PFSK-1 (cell line): Measurements from ENCODE around the gene FRMD4A.

Experiments used
- POLR2AphosphoS5 ChIP-seq: IDR thresholded peaks from 2 replicates; pipeline ENCODE4 v1.6.1; 2012; ENCODE audit warnings: low read depth, mild to moderate bottlenecking, control low read depth, low read length, moderate library complexity
- TAF1 ChIP-seq: IDR thresholded peaks from 2 replicates; pipeline ENCODE4 v1.6.1; 2012; ENCODE audit warnings: low read length, control low read depth, borderline replicate concordance; ENCODE audit not compliant: insufficient read depth
- TF ChIP-seq, protein P1 (sequence below), 2 experiments: IDR thresholded peaks; 2 replicates each; pipeline versions ENCODE4 v1.6.1 to v1.8.0; 2011 to 2012; ENCODE audit warnings: low read depth in 2 of 2, low read length in 2 of 2, control low read depth in 1 of 2, inconsistent platforms in 1 of 2, mild to moderate bottlenecking in 1 of 2, moderate library complexity in 1 of 2; ENCODE audit not compliant: insufficient read depth in 1 of 2

DNA sequence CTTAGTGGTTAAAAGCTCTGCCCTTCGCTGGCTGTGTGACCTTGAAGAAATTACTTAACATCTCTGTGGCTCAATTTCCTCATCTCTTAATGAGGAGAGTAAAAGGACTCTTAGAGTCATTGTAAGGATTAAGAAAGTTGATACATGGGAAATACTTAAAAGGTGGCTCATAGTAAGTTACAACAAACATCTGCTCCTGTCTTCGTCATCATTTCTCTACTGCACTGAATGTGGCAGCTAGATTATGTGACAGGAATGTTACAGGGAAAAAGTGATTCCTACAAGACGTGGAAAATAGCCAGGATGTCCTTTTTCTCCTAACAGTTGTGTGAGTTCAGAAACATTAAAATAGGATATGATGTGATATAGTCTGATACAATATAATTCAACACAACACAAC is 184.7 kb downstream of the FRMD4A start:
- TF ChIP-seq TAF1 (no peak), POLR2AphosphoS5 (no peak)
- TF ChIP-seq, protein P1, sequence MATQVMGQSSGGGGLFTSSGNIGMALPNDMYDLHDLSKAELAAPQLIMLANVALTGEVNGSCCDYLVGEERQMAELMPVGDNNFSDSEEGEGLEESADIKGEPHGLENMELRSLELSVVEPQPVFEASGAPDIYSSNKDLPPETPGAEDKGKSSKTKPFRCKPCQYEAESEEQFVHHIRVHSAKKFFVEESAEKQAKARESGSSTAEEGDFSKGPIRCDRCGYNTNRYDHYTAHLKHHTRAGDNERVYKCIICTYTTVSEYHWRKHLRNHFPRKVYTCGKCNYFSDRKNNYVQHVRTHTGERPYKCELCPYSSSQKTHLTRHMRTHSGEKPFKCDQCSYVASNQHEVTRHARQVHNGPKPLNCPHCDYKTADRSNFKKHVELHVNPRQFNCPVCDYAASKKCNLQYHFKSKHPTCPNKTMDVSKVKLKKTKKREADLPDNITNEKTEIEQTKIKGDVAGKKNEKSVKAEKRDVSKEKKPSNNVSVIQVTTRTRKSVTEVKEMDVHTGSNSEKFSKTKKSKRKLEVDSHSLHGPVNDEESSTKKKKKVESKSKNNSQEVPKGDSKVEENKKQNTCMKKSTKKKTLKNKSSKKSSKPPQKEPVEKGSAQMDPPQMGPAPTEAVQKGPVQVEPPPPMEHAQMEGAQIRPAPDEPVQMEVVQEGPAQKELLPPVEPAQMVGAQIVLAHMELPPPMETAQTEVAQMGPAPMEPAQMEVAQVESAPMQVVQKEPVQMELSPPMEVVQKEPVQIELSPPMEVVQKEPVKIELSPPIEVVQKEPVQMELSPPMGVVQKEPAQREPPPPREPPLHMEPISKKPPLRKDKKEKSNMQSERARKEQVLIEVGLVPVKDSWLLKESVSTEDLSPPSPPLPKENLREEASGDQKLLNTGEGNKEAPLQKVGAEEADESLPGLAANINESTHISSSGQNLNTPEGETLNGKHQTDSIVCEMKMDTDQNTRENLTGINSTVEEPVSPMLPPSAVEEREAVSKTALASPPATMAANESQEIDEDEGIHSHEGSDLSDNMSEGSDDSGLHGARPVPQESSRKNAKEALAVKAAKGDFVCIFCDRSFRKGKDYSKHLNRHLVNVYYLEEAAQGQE (IDR thresholded peaks at IDR 0.05; ENCODE audit: insufficient read depth in 1 of 2, low read depth in 2 of 2, low read length in 2 of 2) = no peak
